ENCODE measurements around the gene DMBX1.

- TF ChIP-seq REST (IDR thresholded peaks at IDR 0.05; ENCODE audit: borderline replicate concordance) (no peak), SMC3 (conservative IDR thresholded peaks at IDR 0.05; ENCODE audit: poor library complexity) (no peak), EP300 (conservative IDR thresholded peaks at IDR 0.05; ENCODE audit: poor library complexity, severe bottlenecking) (no peak), CTCF (IDR thresholded peaks at IDR 0.05; ENCODE audit: poor library complexity, severe bottlenecking) (no peak), RAD21 (conservative IDR thresholded peaks at IDR 0.05) (no peak), EZH2 (IDR thresholded peaks at IDR 0.05; ENCODE audit: borderline replicate concordance, insufficient read depth, low read length, poor library complexity, severe bottlenecking) (no peak), POLR2AphosphoS5 (IDR thresholded peaks at IDR 0.05) (no peak)
Measured at GRCh38 chr1:46450160-46450517, 39.5 kb upstream of the DMBX1 start.

Measured in neural cell (in vitro differentiated cells).